Natural killer cell (primary cell): Measurements from ENCODE around the gene ARAP3. TPM values are rescaled to one million over a fixed set of nuclear protein-coding genes. Genes with fewer than 3 reads are reported as not detected.

Experiments
- ATAC-seq, 3 donors: fragments of 150-1000 bp in 2 of 3; fragments of 200-7000 bp in 1 of 3; cut with Tn5 transposase; 1 replicate in 1 of 3; 2 replicates in 2 of 3; pipeline ENCODE4 v1.10.0; 2021; ENCODE audit warnings: mild to moderate bottlenecking in 2 of 3, moderate library complexity in 2 of 3
- DNase-seq, 2 donors: peaks; one replicate each; pipeline versions ENCODE4 v3.0.0 to v3.0.0-alpha.2; 2013 to 2021; ENCODE audit warnings: mixed read lengths in 1 of 2
- H3K27ac ChIP-seq: one replicate; pipeline ENCODE4 v1.5.1; 2013; ENCODE audit warnings: mild to moderate bottlenecking, low read length
- H3K27me3 ChIP-seq: one replicate; pipeline ENCODE4 v1.6.1; 2013; ENCODE audit warnings: low read length; ENCODE audit not compliant: control insufficient read depth, insufficient read depth
- H3K36me3 ChIP-seq: one replicate; pipeline ENCODE4 v1.6.1; 2013; ENCODE audit warnings: low read length; ENCODE audit not compliant: control insufficient read depth, insufficient read depth
- H3K4me1 ChIP-seq: one replicate; pipeline ENCODE4 v1.6.1; 2013; ENCODE audit warnings: low read length; ENCODE audit not compliant: control insufficient read depth, insufficient read depth
- H3K4me3 ChIP-seq: one replicate; pipeline ENCODE4 v1.5.1; 2013; ENCODE audit warnings: low read length
- H3K9me3 ChIP-seq: one replicate; pipeline ENCODE4 v1.6.1; 2013; ENCODE audit warnings: low read length; ENCODE audit not compliant: control insufficient read depth, insufficient read depth
- H3K27ac Mint-ChIP-seq, 2 donors: one replicate each; pipeline ENCODE4 v1.8.0; 2022; ENCODE audit warnings: mild to moderate bottlenecking in 2 of 2, mixed read lengths in 2 of 2, moderate library complexity in 1 of 2
- H3K27me3 Mint-ChIP-seq, 2 donors: one replicate each; pipeline ENCODE4 v1.8.0; 2022; ENCODE audit warnings: low read depth in 2 of 2, mixed read lengths in 2 of 2
- H3K36me3 Mint-ChIP-seq: one replicate; pipeline ENCODE4 v1.8.0; 2022; ENCODE audit warnings: mixed read lengths
- H3K4me1 Mint-ChIP-seq, 2 donors: one replicate each; pipeline ENCODE4 v1.8.0; 2022; ENCODE audit warnings: mixed read lengths in 2 of 2
- H3K4me3 Mint-ChIP-seq: one replicate; pipeline ENCODE4 v1.8.0; 2022; ENCODE audit warnings: mild to moderate bottlenecking, moderate library complexity, mixed read lengths
- H3K9me3 Mint-ChIP-seq, 2 donors: one replicate each; pipeline ENCODE4 v1.8.0; 2022; ENCODE audit warnings: mixed read lengths in 2 of 2
- CTCF ChIP-seq: fragments of 200-600 bp; IDR thresholded peaks from one replicate; pipeline ENCODE4 v1.8.0; 2022; ENCODE audit warnings: antibody characterized with exemption
- WGBS: methylation state at CpG from one replicate; pipeline ENCODE4 v1.1.7; 2013; ENCODE audit warnings: missing lambda C conversion rate; ENCODE audit not compliant: insufficient coverage; 5-methylcytosine and 5-hydroxymethylcytosine counted together
- intact Hi-C: fragments of 100-400 bp; cut with micrococcal nuclease; formaldehyde crosslinking; loops from one replicate; pipeline ENCODE4 v1.14.2; 2022
- total RNA-seq, 4 donors: library from RNA; stranded (reverse); fragments of 120-200 nt in 1 of 4; gene quantifications; one replicate each; pipeline versions ENCODE4 v1.2.3 to v1.2.4, GENCODE V29; 2013 to 2022

The ARAP3 gene
- total RNA-seq, 3 donors from 2014 or later (not counting 1 experiment from before 2014, with no cell fraction given), result 13.9 to 25.2 (median 19.6) TPM

- Mint-ChIP-seq H3K4me1 (peaks cover 34 to 49% of the 10 kb centered on the region in 2 donors), H3K9me3 (no peaks in the 10 kb centered on the region), H3K27me3 (no peaks in the 10 kb centered on the region), H3K4me3 (no peak overlapping the region), H3K27ac (no peak overlapping the region), H3K36me3 (peaks cover 9% of the 10 kb centered on the region)
- Histone ChIP-seq H3K27me3 (no peaks in the 10 kb centered on the region), H3K27ac (no peak overlapping the region), H3K4me1 (peaks cover 18% of the 10 kb centered on the region), H3K4me3 (no peak overlapping the region), H3K9me3 (no peaks in the 10 kb centered on the region), H3K36me3 (peaks cover 23% of the 10 kb centered on the region)
- no peak for DNase-seq
- 93% methylated on average over 3 of the region's 3 CpGs for WGBS
- TF ChIP-seq CTCF, result no peak
- no peak for ATAC-seq
- intact Hi-C loops, result no loop called here
These were observed 34.2 kb downstream of the ARAP3 start for GRCh38 chr5:141647851-141648250.

- WGBS, result 96% methylated on average over 4 of the region's 5 CpGs
- H3K27me3 Mint-ChIP-seq, result no peaks in the 10 kb centered on the region
- H3K36me3 ChIP-seq, result peaks cover 26% of the 10 kb centered on the region
These were observed 34.8 kb downstream of the ARAP3 start for GRCh38 chr5:141647242-141647641.

GRCh38 chr5:141646026-141646425 is 36.0 kb downstream of the ARAP3 start:
- Histone ChIP-seq H3K4me1 (peaks cover 10% of the 10 kb centered on the region), H3K9me3 (no peaks in the 10 kb centered on the region), H3K27me3 (no peaks in the 10 kb centered on the region), H3K27ac (no peak overlapping the region), H3K36me3 (peaks cover 27% of the 10 kb centered on the region), H3K4me3 (no peak overlapping the region)
- intact Hi-C loops, result no loop called here
- H3K4me1 Mint-ChIP-seq, result peaks cover 25 to 35% of the 10 kb centered on the region in 2 donors
- H3K27me3 Mint-ChIP-seq, result no peaks in the 10 kb centered on the region
- peaks cover 9% of the 10 kb centered on the region for H3K36me3 Mint-ChIP-seq
- H3K9me3 Mint-ChIP-seq, result no peaks in the 10 kb centered on the region
- DNase-seq (no peak), ATAC-seq (no peak)
- H3K27ac Mint-ChIP-seq, result no peak overlapping the region
- no peak overlapping the region for H3K4me3 Mint-ChIP-seq
- WGBS, result 95% methylated on average over 6 of the region's 6 CpGs
- no peak for TF ChIP-seq CTCF

More at GRCh38 chr5:141647242-141647641, 34.8 kb downstream of the ARAP3 start:
- H3K4me1 Mint-ChIP-seq, result peaks cover 32 to 45% of the 10 kb centered on the region in 2 donors
- Histone ChIP-seq H3K27me3 (no peaks in the 10 kb centered on the region), H3K9me3 (no peaks in the 10 kb centered on the region), H3K4me1 (peaks cover 18% of the 10 kb centered on the region), H3K4me3 (no peak overlapping the region), H3K27ac (no peak overlapping the region)
- H3K27ac Mint-ChIP-seq, result no peak overlapping the region
- ATAC-seq, result no peak
- intact Hi-C loops, result no loop called here
- no peak for TF ChIP-seq CTCF
- peaks cover 9% of the 10 kb centered on the region for H3K36me3 Mint-ChIP-seq
- DNase-seq, result no peak
- no peaks in the 10 kb centered on the region for H3K9me3 Mint-ChIP-seq
- no peak overlapping the region for H3K4me3 Mint-ChIP-seq

- Histone ChIP-seq H3K36me3 (peaks cover 22% of the 10 kb centered on the region), H3K27me3 (no peaks in the 10 kb centered on the region), H3K4me1 (peaks cover 13% of the 10 kb centered on the region), H3K9me3 (no peaks in the 10 kb centered on the region), H3K27ac (no peak overlapping the region), H3K4me3 (no peak overlapping the region)
- H3K27ac Mint-ChIP-seq, result no peak overlapping the region
- no peaks in the 10 kb centered on the region for H3K27me3 Mint-ChIP-seq
- H3K4me3 Mint-ChIP-seq, result no peak overlapping the region
- no peaks in the 10 kb centered on the region for H3K9me3 Mint-ChIP-seq
- WGBS, result 93% methylated on average over 2 of the region's 2 CpGs
- ATAC-seq (no peak), DNase-seq (peak in 1 of 2 donors; percentile 15)
- H3K4me1 Mint-ChIP-seq, result peaks cover 7 to 20% of the 10 kb centered on the region in 2 donors
- H3K36me3 Mint-ChIP-seq, result peaks cover 9% of the 10 kb centered on the region
- intact Hi-C loops, result no loop called here
- TF ChIP-seq CTCF, result no peak
These were observed 40.3 kb downstream of the ARAP3 start for GRCh38 chr5:141641634-141642267.
